Activated CD4-positive, CD25-positive, alpha-beta regulatory T cell treated with anti-CD3 and anti-CD28 coated beads, Interleukin-2, amount 50 U/mL, for 72 hours (primary cell): ENCODE results near the gene SORT1.
A peak's percentile ranks its signal among the peaks of the same experiment; 100 is the strongest.

Experiments
- DNase-seq: peaks from one replicate; pipeline ENCODE4 v3.0.0; 2021

SORT1 gene

GRCh38 chr1:109270623-109271317 lies 126.9 kb downstream of the SORT1 start:
- DNase-seq, result no peak

- DNase-seq, result no peak
Observed at GRCh38 chr1:109269981-109270622, 127.6 kb downstream of the SORT1 start.

GRCh38 chr1:109269212-109269980 lies 128.3 kb downstream of the SORT1 start:
- DNase-seq, result no peak

- no peak for DNase-seq
Observed at GRCh38 chr1:109268431-109269211, 129.1 kb downstream of the SORT1 start.

GRCh38 chr1:109267743-109268300 lies 129.9 kb downstream of the SORT1 start:
- DNase-seq, result no peak

- DNase-seq, result no peak
Observed at GRCh38 chr1:109266965-109267364, 130.8 kb downstream of the SORT1 start.

GRCh38 chr1:109265741-109266330 lies 131.9 kb downstream of the SORT1 start:
- DNase-seq, result no peak

- no peak for DNase-seq
Observed at GRCh38 chr1:109265016-109265415, 132.7 kb downstream of the SORT1 start.

GRCh38 chr1:109264379-109264755 lies 133.4 kb downstream of the SORT1 start:
- DNase-seq, result no peak

GRCh38 chr1:109263597-109264378 lies 133.9 kb downstream of the SORT1 start:
- DNase-seq, result peak; percentile 86

GRCh38 chr1:109263234-109263596 lies 134.5 kb downstream of the SORT1 start:
- DNase-seq, result no peak

GRCh38 chr1:109262231-109263055 lies 135.3 kb downstream of the SORT1 start:
- no peak for DNase-seq

GRCh38 chr1:109261578-109261977 lies 136.1 kb downstream of the SORT1 start:
- DNase-seq, result no peak

GRCh38 chr1:109261006-109261405 lies 136.7 kb downstream of the SORT1 start:
- DNase-seq, result no peak

- no peak for DNase-seq
Observed at GRCh38 chr1:109259674-109260557, 137.8 kb downstream of the SORT1 start.
